GM19328 (cell line): ENCODE measurements around the gene REEP6.

Source experiments
- ATAC-seq: cut with Tn5 transposase; IDR thresholded peaks from one replicate; pipeline ENCODE4 v1.9.1; 2021; ENCODE audit warnings: mild to moderate bottlenecking, moderate library complexity; ENCODE audit not compliant: unreplicated experiment

REEP6 gene

GRCh38 chr19:1456121-1456900, 34.7 kb upstream of the REEP6 start:
- ATAC-seq, result no peak

GRCh38 chr19:1457031-1457739, 33.8 kb upstream of the REEP6 start:
- no peak for ATAC-seq

DNA sequence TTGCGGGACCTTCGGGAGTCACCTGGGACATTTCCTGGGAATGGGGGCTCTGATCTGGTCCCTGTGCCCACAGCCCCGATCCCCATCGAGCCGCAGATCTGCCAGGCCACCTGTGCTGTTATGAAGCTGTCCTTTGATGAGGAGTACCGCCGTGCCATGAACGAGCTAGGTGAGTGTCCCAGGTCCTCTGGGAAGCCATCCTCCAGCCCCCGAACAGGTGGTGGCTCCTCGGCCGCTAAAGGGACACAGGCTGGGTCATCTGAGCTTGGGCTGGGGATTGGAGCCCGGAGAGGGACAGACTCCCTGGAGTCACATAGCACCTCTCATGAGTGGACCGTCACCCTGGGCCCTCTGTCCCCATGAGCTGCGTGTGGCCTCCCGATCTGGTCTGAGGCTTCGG, 33.1 kb upstream of the REEP6 start:
- no peak for ATAC-seq

- ATAC-seq, result no peak
Observed at GRCh38 chr19:1459479-1459878, 31.5 kb upstream of the REEP6 start.

GRCh38 chr19:1460033-1460995, 30.7 kb upstream of the REEP6 start:
- ATAC-seq, result no peak

- no peak for ATAC-seq
Observed at GRCh38 chr19:1461862-1462261, 29.1 kb upstream of the REEP6 start.

GRCh38 chr19:1465191-1466016, 25.6 kb upstream of the REEP6 start:
- no peak for ATAC-seq

DNA sequence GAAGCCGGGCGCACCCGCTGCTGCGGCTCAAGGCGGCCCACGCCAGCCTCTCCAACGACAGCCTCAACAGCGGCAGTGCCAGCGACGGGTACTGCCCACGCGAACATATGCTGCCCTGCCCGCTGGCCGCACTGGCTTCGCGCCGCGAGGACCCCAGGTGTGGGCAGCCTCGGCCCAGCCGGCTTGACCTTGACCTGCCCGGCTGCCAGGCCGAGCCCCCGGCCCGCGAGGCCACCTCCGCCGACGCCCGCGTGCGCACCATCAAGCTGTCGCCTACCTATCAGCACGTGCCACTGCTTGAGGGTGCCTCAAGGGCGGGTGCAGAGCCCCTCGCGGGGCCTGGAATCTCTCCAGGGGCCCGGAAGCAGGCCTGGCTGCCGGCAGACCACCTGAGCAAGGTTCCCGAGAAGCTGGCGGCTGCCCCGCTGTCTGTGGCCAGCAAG, 24.9 kb upstream of the REEP6 start:
- ATAC-seq, result no peak

DNA sequence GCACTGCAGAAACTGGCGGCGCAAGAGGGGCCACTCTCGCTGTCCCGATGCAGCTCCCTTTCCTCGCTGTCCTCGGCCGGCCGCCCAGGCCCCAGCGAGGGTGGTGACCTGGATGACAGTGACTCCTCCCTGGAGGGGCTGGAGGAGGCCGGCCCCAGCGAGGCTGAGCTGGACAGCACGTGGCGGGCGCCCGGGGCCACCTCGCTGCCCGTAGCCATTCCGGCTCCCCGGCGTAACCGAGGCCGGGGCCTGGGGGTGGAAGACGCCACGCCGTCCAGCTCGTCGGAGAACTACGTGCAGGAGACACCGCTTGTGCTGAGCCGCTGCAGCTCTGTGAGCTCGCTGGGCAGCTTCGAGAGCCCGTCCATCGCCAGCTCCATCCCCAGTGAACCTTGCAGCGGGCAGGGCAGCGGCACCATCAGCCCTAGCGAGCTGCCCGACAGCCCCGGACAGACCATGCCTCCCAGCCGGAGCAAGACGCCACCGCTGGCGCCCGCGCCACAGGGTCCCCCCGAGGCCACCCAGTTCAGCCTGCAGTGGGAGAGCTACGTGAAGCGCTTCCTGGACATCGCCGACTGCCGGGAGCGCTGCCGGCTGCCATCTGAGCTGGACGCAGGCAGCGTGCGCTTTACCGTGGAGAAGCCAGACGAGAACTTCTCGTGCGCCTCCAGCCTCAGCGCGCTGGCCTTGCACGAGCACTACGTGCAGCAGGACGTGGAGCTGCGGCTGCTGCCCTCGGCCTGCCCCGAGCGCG, 24.3 kb upstream of the REEP6 start:
- ATAC-seq, result no peak

GRCh38 chr19:1467215-1467489, 23.8 kb upstream of the REEP6 start:
- ATAC-seq, result no peak

DNA sequence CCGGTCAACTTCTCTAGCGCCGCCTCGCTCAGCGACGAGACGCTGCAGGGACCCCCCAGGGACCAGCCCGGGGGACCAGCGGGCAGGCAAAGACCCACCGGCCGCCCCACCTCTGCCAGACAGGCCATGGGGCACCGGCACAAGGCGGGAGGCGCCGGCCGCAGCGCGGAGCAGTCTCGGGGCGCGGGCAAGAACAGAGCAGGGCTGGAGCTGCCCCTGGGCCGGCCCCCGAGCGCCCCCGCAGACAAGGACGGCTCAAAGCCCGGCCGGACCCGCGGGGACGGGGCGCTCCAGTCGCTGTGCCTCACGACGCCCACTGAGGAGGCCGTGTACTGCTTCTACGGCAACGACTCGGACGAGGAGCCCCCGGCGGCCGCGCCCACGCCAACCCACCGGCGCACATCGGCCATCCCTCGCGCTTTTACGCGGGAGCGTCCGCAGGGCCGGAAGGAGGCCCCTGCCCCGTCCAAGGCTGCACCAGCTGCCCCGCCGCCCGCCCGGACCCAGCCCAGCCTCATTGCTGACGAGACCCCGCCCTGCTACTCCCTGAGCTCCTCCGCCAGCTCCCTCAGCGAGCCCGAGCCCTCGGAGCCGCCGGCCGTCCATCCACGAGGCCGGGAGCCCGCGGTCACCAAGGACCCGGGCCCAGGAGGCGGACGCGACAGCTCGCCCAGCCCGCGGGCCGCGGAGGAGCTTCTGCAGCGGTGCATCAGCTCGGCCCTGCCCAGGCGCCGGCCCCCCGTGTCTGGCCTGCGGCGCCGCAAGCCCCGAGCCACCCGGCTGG, 23.3 kb upstream of the REEP6 start:
- ATAC-seq, result no peak

GRCh38 chr19:1468274-1468820, 22.6 kb upstream of the REEP6 start:
- ATAC-seq, result no peak

- no peak for ATAC-seq
Observed at GRCh38 chr19:1468821-1469254, 22.1 kb upstream of the REEP6 start.

- no peak for ATAC-seq
Observed at GRCh38 chr19:1469255-1470054, 21.5 kb upstream of the REEP6 start.

GRCh38 chr19:1470055-1470304, 21.0 kb upstream of the REEP6 start:
- ATAC-seq, result no peak

- ATAC-seq, result no peak
Observed at GRCh38 chr19:1470305-1471009, 20.5 kb upstream of the REEP6 start.

- ATAC-seq, result no peak
Observed at GRCh38 chr19:1471010-1471514, 19.9 kb upstream of the REEP6 start.
